HCT116 (cell line): ENCODE measurements around the gene DNAJC5G. TPM values are rescaled to one million over a fixed set of nuclear protein-coding genes. Genes with fewer than 3 reads are reported as not detected.

ENCODE experiments used
- ATAC-seq: fragments of 200-7000 bp; cut with Tn5 transposase; 2 replicates; pipeline ENCODE4 v1.9.1; 2020; ENCODE audit warnings: mild to moderate bottlenecking, moderate library complexity
- BruUV-seq: library from RNA; stranded (reverse); fragments of 400-500 nt; replicated peaks from 2 replicates; lab custom pipeline; 2021; lab: Mats Ljungman, UMichigan
- CTCF ChIA-PET: fragments of 300-600 bp; sonication (Branson Sonifier 250); formaldehyde crosslinking; loops from one replicate; lab custom pipeline; 2021; ENCODE audit warnings: antibody characterized with exemption; lab: Charles Lee
- POLR2A ChIA-PET: fragments of 300-600, 350-600 bp; sonication (Branson Sonifier 250); formaldehyde crosslinking; loops from one replicate; lab custom pipeline; 2021; ENCODE audit warnings: antibody characterized with exemption; lab: Charles Lee
- RAD21 ChIA-PET, 2 experiments: fragments of 300-600 bp; sonication (Branson Sonifier 250); formaldehyde crosslinking; loops; one replicate each; lab custom pipeline; 2023; ENCODE audit warnings: low total read pairs in 2 of 2; ENCODE audit not compliant: uncharacterized antibody in 2 of 2, unreplicated experiment in 2 of 2, low non-redundant PET in 1 of 2; lab: Charles Lee
- DNase-seq: peaks from one replicate; pipeline ENCODE4 v3.0.0-alpha.2; 2010; ENCODE audit warnings: low read depth, low spot score
- H2AFZ ChIP-seq: fragments of 200-600 bp; shearing (Covaris generic), sonication (generic); 2 replicates; pipeline ENCODE4 v1.6.1; 2017; ENCODE audit warnings: low read depth, mixed run types, mixed read lengths, antibody characterized with exemption, low read length; ENCODE audit not compliant: poor library complexity, severe bottlenecking
- H3K27ac ChIP-seq: 2 replicates; pipeline ENCODE4 v1.5.1; 2012; ENCODE audit warnings: low read depth, low read length
- H3K27me3 ChIP-seq: fragments of 200-600 bp; sonication (generic); 2 replicates; pipeline ENCODE4 v1.6.1; 2016; ENCODE audit warnings: mixed run types, low read length, mixed read lengths; ENCODE audit not compliant: insufficient read depth
- H3K36me3 ChIP-seq, 2 experiments: fragments of 200-500 bp in 1 of 2; fragments of 200-600 bp in 1 of 2; sonication (Bioruptor generic) in 1 of 2; sonication (generic) in 1 of 2; 2 replicates each; pipeline versions ENCODE4 v1.5.1 to v1.6.1; 2014 to 2016; ENCODE audit warnings: low read length in 2 of 2, inconsistent platforms in 1 of 2, mixed read lengths in 1 of 2, mixed run types in 1 of 2; ENCODE audit not compliant: insufficient read depth in 2 of 2, control insufficient read depth in 1 of 2
- H3K4me1 ChIP-seq, 2 experiments: fragments of 200-600 bp in 1 of 2; sonication (generic) in 1 of 2; 2 replicates each; pipeline versions ENCODE4 v1.5.1 to v1.6.1; 2012 to 2017; ENCODE audit warnings: low read length in 2 of 2, inconsistent platforms in 1 of 2, mild to moderate bottlenecking in 1 of 2, mixed read lengths in 1 of 2, mixed run types in 1 of 2, moderate library complexity in 1 of 2; ENCODE audit not compliant: insufficient read depth in 2 of 2, control insufficient read depth in 1 of 2
- H3K4me2 ChIP-seq: fragments of 200-600 bp; sonication (generic); 2 replicates; pipeline ENCODE4 v1.6.1; 2017; ENCODE audit warnings: mixed run types, low read length, mixed read lengths
- H3K4me3 ChIP-seq, 2 experiments: fragments of 200-600 bp in 1 of 2; sonication (generic) in 1 of 2; replicated peaks in 1 of 2; 2 replicates each; pipeline ENCODE4 v1.5.1; 2011 to 2016; ENCODE audit warnings: low read length in 2 of 2, control low read depth in 1 of 2, low read depth in 1 of 2, mild to moderate bottlenecking in 1 of 2, mixed read lengths in 1 of 2, mixed run types in 1 of 2
- H3K79me2 ChIP-seq: fragments of 200-600 bp; sonication (generic); 2 replicates; pipeline ENCODE4 v1.6.1; 2017; ENCODE audit warnings: mild to moderate bottlenecking, mixed run types, low read length, moderate library complexity, mixed read lengths; ENCODE audit not compliant: insufficient read depth
- H3K9ac ChIP-seq: fragments of 200-600 bp; sonication (generic); 2 replicates; pipeline ENCODE4 v1.6.1; 2016; ENCODE audit warnings: low read length, mixed read lengths
- H3K9me2 ChIP-seq: fragments of 200-600 bp; sonication (generic), shearing (Covaris generic); 2 replicates; pipeline ENCODE4 v1.6.1; 2017; ENCODE audit warnings: mixed run types, mild to moderate bottlenecking, moderate library complexity; ENCODE audit not compliant: insufficient read depth
- H3K9me3 ChIP-seq, 2 experiments: fragments of 200-500 bp in 1 of 2; fragments of 200-600 bp in 1 of 2; sonication (Bioruptor generic) in 1 of 2; sonication (generic) in 1 of 2; 2 replicates each; pipeline ENCODE4 v1.6.1; 2014 to 2017; ENCODE audit warnings: low read length in 2 of 2, mixed read lengths in 2 of 2, inconsistent platforms in 1 of 2, low read depth in 1 of 2, mild to moderate bottlenecking in 1 of 2, mixed run types in 1 of 2, moderate library complexity in 1 of 2; ENCODE audit not compliant: control insufficient read depth in 1 of 2, insufficient read depth in 1 of 2
- H4K20me1 ChIP-seq: fragments of 200-600 bp; sonication (generic), shearing (Covaris generic); 2 replicates; pipeline ENCODE4 v1.6.1; 2017; ENCODE audit warnings: mixed run types, mild to moderate bottlenecking, moderate library complexity; ENCODE audit not compliant: insufficient read depth
- CBX3 ChIP-seq: IDR thresholded peaks from 2 replicates; pipeline ENCODE4 v1.6.1; 2012; ENCODE audit warnings: low read depth
- CEBPB ChIP-seq: IDR thresholded peaks from 2 replicates; pipeline ENCODE4 v1.6.1; 2012; ENCODE audit warnings: low read depth
- EGR1 ChIP-seq: IDR thresholded peaks from 2 replicates; pipeline ENCODE4 v1.6.1; 2012; ENCODE audit warnings: low read depth
- ELF1 ChIP-seq: IDR thresholded peaks from 2 replicates; pipeline ENCODE4 v1.6.1; 2012; ENCODE audit warnings: low read depth, borderline replicate concordance
- EZH2 ChIP-seq: fragments of 200-600 bp; sonication (generic); IDR thresholded peaks from 2 replicates; pipeline ENCODE4 v1.6.1; 2017; ENCODE audit warnings: antibody characterized with exemption, mixed run types
- FOSL1 ChIP-seq: IDR thresholded peaks from 2 replicates; pipeline ENCODE4 v1.6.1; 2012; ENCODE audit warnings: low read depth
- JUND ChIP-seq: IDR thresholded peaks from 2 replicates; pipeline ENCODE4 v1.6.1; 2012
- MAX ChIP-seq: IDR thresholded peaks from 2 replicates; pipeline ENCODE4 v1.6.1; 2012
- POLR2A ChIP-seq: IDR thresholded peaks from 2 replicates; pipeline ENCODE4 v1.7.0; 2011; ENCODE audit warnings: borderline replicate concordance; ENCODE audit not compliant: insufficient read depth, insufficient read length; ENCODE audit errors: extremely low read depth
- RAD21 ChIP-seq: IDR thresholded peaks from 2 replicates; pipeline ENCODE4 v1.6.1; 2012; ENCODE audit warnings: low read depth, mild to moderate bottlenecking
- REST ChIP-seq: IDR thresholded peaks from 2 replicates; pipeline ENCODE4 v1.6.1; 2012; ENCODE audit warnings: low read depth
- SP1 ChIP-seq: IDR thresholded peaks from 2 replicates; pipeline ENCODE4 v1.6.1; 2012; ENCODE audit warnings: low read depth
- TCF7L2 ChIP-seq: IDR thresholded peaks from 2 replicates; pipeline ENCODE4 v1.7.0; 2011; ENCODE audit warnings: borderline replicate concordance, inconsistent platforms; ENCODE audit not compliant: insufficient read depth, insufficient read length; ENCODE audit errors: extremely low read depth
- YY1 ChIP-seq: IDR thresholded peaks from 2 replicates; pipeline ENCODE4 v1.6.1; 2011; ENCODE audit warnings: low read length, low read depth, moderate library complexity, mild to moderate bottlenecking; ENCODE audit not compliant: insufficient replicate concordance; ENCODE audit errors: extremely low read depth
- ZFX ChIP-seq: fragments of 450-650 bp; IDR thresholded peaks from 2 replicates; pipeline ENCODE4 v1.6.1; 2017
- ZNF274 ChIP-seq: fragments of 200-500 bp; sonication (Bioruptor generic); IDR thresholded peaks from 2 replicates; pipeline ENCODE4 v1.6.1; 2014; ENCODE audit warnings: mild to moderate bottlenecking, low read depth, low read length, inconsistent platforms
- intact Hi-C: fragments of 100-400 bp; cut with micrococcal nuclease; formaldehyde crosslinking; loops from 2 replicates; pipeline ENCODE4 v1.10.0; 2022
- total RNA-seq: library from RNA; stranded (reverse); gene quantifications from one replicate; pipeline ENCODE4 v1.2.1, GENCODE V29; 2021; ENCODE audit not compliant: unreplicated experiment
- TF ChIP-seq, protein P1 (sequence below): IDR thresholded peaks from 2 replicates; pipeline ENCODE4 v1.6.1; 2012

The DNAJC5G gene
- total RNA-seq, 1 experiment from 2014 or later: 2.5 TPM

DNA sequence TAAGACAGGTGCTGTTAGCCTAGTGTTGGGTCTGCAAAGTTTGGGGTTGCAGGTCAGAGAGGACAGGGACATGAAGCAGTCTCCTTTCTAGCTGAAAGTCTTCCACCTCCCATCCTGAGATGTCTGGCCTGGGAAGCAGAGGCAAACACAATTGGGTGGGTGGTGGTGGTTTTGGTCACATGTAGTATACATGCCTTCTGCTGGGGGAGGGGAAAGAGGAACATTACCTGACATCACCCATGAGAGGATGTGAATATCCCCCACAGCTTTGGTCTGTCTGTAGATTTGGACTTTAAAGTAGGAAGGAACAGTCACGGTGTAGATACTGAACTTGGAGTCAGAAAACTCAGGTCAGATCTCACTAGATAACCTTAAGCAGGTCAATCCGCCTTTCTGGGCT lies 4.6 kb upstream of the DNAJC5G start:
- Histone ChIP-seq H3K36me3 (no peaks in the 10 kb centered on the region), H3K9me3 (no peaks in the 10 kb centered on the region), H3K79me2 (no peaks in the 10 kb centered on the region), H3K27ac (no peak overlapping the region), H3K4me3 (no peak overlapping the region), H4K20me1 (no peaks in the 10 kb centered on the region), H3K27me3 (no peaks in the 10 kb centered on the region), H3K9ac (no peak overlapping the region), H3K4me2 (no peak overlapping the region), H3K9me2 (no peaks in the 10 kb centered on the region), H2AFZ (no peak overlapping the region), H3K4me1 (peaks cover 1 to 2% of the 10 kb centered on the region in 2 experiments; a peak in 2 of 4 replicates)
- ATAC-seq: no peak
- TF ChIP-seq RAD21 (no peak), CBX3 (no peak), CEBPB (no peak), MAX (no peak), TCF7L2 (no peak), ZFX (no peak), ELF1 (no peak), SP1 (no peak), EZH2 (no peak)
- TF ChIP-seq, protein P1, sequence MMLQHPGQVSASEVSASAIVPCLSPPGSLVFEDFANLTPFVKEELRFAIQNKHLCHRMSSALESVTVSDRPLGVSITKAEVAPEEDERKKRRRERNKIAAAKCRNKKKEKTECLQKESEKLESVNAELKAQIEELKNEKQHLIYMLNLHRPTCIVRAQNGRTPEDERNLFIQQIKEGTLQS: no peak
- no TSS peak for BruUV-seq
- POLR2A ChIA-PET: no interaction called here
- intact Hi-C loops: no loop called here
- no peak for DNase-seq
- RAD21 ChIA-PET: no interaction called here
- CTCF ChIA-PET: interaction anchor here (4.1 kb wide), 1 partner anchor 9 kb away, joined by 19 read pairs; no protein-coding TSS in a partner anchor

GRCh38 chr2:27271631-27272340 lies 3.4 kb upstream of the DNAJC5G start:
- no peaks in the 10 kb centered on the region for H3K36me3 ChIP-seq
- RAD21 ChIA-PET: no interaction called here
- no peaks in the 10 kb centered on the region for H3K79me2 ChIP-seq
- BruUV-seq: no TSS peak
- H3K4me1 ChIP-seq: peaks cover 0 to 2% of the 10 kb centered on the region in 2 experiments; a peak in 1 of 4 replicates
- CTCF ChIA-PET: interaction anchor here (4.1 kb wide), 1 partner anchor 8 kb away, joined by 19 read pairs; no protein-coding TSS in a partner anchor
- no peaks in the 10 kb centered on the region for H4K20me1 ChIP-seq
- no peak overlapping the region for H3K9ac ChIP-seq
- no peak for ATAC-seq
- POLR2A ChIA-PET: interaction anchor here (1.8 kb wide), 1 partner anchor 8 kb away, joined by 6 read pairs; the partner anchor contains the start of gene SLC30A3
- H3K9me3 ChIP-seq: no peaks in the 10 kb centered on the region
- no peak overlapping the region for H3K4me3 ChIP-seq
- no peak for DNase-seq
- intact Hi-C loops: no loop called here
- TF ChIP-seq SP1 (no peak), JUND (no peak), FOSL1 (no peak), TCF7L2 (no peak), POLR2A (no peak), YY1 (no peak), REST (no peak), EGR1 (no peak), ZNF274 (no peak), MAX (no peak)
- no peaks in the 10 kb centered on the region for H3K9me2 ChIP-seq
- H3K27me3 ChIP-seq: no peaks in the 10 kb centered on the region
- H3K4me2 ChIP-seq: no peak overlapping the region
- no peak overlapping the region for H2AFZ ChIP-seq
- no peak overlapping the region for H3K27ac ChIP-seq
